Fibroblast of skin of scalp (primary cell): Measurements from ENCODE around the gene NUTM2E. TPM values are rescaled to one million over a fixed set of nuclear protein-coding genes. Genes with fewer than 3 reads are reported as not detected.
"Not testable (repeated sequence)": the region's sequence is repeated elsewhere in the genome, so short reads cannot be mapped to it uniquely, and the experiment has no call there.

ENCODE experiments used
- DNase-seq: peaks from one replicate; pipeline ENCODE4 v3.0.0-alpha.2; 2013
- polyA plus RNA-seq, 2 experiments: library from polyadenylated mRNA; unstranded; fragments of 120-200 nt; gene quantifications; one replicate each; pipeline ENCODE4 v1.2.1, GENCODE V29; 2013; ENCODE audit not compliant: insufficient read length in 2 of 2

Gene NUTM2E, protein sequence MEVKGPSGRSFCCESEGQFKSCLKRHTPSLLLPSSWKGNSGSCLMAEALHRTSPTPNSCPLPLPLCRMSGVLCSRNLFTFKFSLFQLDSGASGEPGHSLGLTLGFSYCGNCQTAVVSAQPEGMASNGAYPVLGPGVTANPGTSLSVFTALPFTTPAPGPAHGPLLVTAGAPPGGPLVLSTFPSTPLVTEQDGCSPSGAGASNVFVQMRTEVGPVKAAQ (N-terminal part only)
- 0.23 TPM for polyA plus RNA-seq (2013, experiment 1 of 2; ENCODE audit: insufficient read length)
- 0.20 TPM for polyA plus RNA-seq (2013, experiment 2 of 2; ENCODE audit: insufficient read length)

DNA sequence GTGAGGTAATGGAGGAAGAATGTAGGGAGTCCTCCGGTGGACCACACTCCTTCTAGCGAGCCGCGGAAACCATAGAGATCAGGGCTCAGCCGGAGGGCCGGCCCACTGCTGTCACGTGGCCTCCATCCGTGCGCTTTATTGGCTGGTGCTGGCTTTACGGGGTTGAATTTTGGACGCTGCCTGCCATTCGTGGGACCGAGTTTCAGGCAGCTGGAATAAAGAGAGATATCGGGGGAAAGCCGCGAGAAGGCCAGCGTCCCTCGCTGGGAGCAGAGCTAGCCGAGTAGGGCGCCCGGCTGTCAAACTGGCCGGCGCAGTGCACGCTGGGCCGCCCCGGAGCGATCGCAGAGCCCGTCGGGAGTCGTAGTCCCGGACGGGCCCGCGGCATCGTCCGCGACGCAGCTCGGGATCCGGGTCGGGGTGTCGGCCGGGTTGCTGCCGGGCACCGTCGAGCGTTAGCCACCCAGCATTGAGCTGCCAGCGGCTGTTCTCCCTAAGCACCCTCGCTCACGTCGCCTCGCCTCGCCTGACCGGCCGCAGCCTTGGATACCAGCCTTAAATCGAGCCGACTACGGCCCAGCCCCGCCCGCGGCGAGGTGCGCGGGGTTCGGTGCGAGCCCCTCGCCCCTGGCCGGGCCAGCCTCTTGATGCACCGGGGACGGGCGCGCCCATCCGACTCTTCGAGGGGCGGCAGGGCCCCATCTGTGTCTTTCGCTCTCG lies at the start of gene NUTM2E:
Gene NUTM2E (plus strand): TSS at position 244 of the 720 bp plus-strand sequence. CDS start 15,002 bp downstream, outside the sequence.
- peak; percentile 83 for DNase-seq

DNA sequence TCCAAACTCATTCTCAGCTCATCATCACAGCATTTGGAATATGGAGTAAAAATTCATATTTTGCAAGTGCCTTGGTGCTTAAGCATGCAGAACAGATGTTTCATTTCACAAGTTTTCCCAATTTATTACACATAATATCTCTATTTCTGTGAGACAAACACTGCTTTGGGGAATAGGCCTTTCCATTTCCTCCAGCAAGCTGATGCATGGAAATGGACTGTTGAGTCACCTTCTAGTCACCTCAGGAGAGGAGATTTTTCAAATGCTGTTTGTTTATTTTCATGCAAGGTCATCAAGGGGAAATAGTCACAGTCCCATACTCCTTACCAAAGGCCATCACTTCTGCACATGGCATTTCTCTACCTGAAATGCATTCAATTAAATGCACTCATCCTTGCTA lies 48.5 kb upstream of the NUTM2E start:
- not testable (repeated sequence) for DNase-seq

DNA sequence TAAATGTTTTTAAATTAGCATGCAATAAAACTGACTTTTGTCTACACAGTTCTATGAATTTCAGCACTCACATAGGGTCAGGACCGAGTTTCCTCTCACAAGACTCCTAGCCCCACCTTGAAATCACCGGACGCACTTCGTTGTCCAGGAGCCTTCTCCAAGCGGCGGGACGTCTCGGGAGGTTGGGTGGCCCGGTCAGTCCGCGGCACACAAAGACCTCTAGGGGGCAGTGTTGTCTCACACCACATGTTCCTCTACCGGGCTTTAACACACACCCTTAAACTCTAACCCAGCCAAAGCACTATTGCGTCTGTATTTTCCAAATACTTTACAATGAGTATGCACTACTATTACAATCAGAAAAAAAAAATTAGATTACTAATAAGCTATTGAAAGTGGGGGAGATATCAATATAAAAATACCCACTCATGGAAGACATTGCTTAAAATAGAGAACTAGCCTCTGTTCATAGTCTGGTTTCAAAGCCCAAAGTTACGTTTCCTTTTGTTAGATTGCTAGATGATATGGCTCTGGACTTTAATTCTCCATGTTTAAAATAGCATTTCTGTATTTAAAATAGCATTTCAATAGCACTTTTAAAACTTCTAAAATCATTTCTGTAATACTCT lies 47.1 kb upstream of the NUTM2E start:
- DNase-seq: peak; percentile 60

DNA sequence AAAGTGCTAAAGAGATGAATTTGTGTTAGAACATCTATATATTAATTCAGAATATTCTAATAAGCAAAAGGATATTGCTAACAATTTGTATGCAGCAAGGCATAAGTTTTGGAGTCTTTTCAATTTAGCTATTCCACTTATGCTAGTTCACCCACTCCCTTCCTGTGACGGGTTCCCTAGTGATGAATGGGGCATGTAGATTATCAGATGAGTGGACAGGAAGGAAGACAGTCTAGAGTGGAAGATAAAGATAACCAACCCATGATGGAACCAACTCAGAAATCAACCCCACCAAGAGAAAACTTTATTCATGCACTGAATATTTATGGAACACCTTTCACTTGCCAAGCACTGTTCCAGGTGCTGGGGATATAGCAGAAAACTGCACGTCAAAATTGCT lies 46.5 kb upstream of the NUTM2E start:
- DNase-seq: not testable (repeated sequence)

DNA sequence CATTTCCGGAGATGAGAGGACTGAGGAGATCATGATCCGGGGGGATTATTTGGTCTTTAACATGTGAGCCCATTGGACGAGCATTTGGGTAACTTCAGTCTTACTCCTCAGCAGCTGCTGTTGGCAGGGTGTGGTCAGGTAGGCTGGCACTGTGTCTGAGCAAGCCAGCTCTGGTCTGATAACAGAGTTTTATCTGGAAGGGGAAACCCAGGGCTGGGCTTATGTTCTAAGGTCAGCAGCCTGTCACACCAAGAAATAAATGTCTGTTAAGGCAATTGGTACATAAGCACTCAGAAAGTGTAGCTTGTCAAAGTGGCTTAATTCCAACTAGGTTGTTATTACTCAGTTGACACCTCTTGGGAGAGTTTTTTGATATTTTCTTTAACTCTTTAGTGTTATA lies 45.0 kb upstream of the NUTM2E start:
- not testable (repeated sequence) for DNase-seq

DNA sequence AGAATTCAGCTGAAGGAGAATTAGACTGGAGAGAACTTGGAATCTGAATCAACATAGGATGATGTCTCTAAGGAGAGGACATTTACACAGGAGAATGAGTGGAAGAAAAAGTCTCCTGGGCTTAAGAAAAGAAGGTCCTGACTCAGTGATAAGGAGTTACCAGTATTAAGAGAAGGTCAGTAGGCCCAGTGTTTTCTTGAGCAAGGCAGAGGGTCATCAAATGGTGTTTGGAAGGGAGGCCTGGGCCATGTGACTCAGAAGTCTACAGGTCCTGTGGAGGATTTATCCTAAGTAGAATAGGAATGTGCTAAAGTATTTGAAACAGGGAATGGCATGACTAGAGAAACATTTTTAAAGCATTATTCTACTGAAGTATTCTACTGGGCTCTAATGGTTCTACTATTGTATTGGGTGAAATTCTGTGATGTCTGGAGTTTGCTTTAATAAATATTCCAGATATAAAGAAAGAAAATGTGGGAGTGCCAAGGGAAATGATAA lies 39.0 kb upstream of the NUTM2E start:
- not testable (repeated sequence) for DNase-seq

DNA sequence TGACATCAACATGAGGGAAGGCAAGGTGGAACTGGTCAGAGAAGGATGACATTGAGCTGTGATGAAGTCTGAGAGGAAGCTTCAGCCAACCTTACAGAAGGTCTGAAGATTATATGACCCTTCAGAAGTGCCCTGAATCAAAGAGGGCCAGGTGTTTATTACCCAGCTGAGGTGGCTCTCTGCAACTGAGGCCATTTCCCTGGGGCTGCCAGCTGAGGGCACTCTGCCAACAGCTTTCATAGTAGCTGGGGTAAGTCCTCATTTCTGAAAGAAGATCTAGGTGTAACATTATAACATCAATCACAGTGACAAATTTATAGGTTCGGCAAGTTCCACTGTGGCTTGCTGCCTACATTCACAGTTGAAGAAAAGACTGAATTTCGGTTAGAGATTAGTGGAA lies 37.2 kb upstream of the NUTM2E start:
- not testable (repeated sequence) for DNase-seq

DNA sequence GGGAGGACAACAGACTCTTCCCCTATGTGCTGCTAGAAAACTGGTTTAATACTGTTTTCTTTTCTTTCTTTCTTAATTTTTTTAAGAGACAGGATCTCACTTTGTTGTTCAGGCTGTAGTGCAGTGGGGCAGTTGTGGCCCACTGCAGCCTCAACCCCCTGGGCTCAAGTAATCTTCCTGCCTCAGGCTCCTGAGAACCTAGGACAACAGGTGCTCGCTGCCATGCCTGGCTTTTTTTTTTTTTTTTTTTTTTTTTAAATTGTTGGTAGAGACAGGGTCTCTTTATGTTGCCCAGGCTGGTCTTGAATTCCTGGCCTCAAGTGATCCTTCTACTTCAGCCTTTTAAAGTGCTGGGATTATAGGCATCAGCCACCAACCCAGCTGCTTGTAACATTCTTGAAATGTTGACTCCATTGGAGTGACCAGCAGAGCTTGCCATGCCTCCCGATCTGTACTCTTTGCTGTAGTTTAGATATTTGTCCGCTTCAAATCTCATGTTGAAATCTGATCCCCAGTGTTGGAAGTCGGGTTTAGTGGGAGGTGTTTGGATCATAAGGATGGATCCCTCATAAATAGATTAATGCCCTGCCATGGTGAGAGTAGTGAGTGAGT lies 34.5 kb upstream of the NUTM2E start:
- not testable (repeated sequence) for DNase-seq

DNA sequence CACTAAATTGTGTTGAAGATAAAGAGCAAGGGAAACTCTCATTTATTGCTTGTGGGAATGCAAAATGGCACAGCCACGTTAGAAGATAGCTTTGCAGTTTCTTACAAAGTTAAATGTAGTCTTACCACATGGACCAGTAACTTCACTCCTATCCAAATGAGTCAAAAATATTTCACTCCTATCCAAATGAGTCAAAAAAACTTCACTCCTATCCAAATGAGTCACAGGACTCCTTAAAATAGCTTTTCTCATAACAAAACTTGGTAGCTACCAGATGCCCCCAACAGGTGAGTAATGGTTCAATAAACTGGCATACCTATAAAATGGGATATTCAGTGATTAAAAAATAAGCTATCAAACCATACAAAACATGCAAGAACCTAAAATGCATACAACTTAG lies 27.2 kb upstream of the NUTM2E start:
- DNase-seq: not testable (repeated sequence)

DNA sequence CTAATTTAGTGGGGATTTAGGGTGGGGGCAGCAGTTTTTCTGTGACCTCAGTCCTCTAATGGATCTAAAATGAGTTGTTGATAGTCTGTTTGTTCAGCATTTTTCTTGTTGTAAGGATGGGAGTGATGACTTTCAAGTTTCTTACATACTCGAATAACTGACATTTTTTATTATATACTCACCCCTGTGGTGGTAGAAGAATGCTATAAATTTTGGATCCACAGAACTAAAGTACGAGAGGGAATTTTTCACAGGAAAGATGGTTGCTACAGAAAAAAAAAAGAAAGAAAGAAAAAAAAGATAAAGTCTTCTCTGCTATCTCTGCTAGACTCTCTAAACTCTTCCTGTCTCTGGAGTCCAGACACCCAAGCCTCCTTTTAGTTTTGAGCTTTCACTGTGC lies 20.7 kb upstream of the NUTM2E start:
- peak; percentile 57 for DNase-seq

DNA sequence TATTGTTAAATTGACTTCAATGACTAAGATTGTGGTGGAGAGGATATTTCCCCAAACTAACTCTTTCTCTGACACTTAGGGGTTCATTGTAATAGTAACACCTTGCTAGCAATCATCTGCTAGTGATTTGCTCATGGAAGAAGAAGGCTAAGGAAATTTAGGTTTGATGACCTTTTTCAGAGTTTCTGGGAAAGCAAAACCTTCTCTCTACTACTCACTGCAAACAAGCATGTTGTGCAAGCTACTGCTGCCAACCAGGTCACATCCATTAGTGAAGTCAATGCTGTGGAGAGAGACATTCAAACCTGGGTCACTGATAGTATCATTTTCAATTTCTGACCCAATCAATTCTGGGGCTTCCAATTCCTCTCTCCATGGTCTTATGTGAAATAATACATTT lies 14.6 kb upstream of the NUTM2E start:
- DNase-seq: not testable (repeated sequence)

DNA sequence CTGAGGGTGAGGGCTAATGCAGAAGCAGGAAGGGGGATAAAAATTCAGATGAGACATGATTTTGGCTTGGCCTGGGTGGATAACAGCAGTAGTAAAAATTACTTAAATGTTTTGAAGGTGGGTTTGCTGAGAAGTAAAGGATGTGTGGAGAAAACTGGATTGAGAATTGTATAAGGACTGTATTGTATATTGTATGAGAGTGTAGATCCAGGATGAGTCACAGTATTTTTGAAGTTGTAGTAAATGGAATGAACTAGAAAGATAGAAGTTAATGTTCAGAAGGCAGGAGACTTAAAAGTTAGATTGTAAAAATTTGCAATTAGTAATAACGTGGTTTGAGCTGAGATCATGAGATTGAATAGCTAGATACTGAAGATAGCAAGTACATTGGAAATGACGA lies 10.2 kb upstream of the NUTM2E start:
- not testable (repeated sequence) for DNase-seq

DNA sequence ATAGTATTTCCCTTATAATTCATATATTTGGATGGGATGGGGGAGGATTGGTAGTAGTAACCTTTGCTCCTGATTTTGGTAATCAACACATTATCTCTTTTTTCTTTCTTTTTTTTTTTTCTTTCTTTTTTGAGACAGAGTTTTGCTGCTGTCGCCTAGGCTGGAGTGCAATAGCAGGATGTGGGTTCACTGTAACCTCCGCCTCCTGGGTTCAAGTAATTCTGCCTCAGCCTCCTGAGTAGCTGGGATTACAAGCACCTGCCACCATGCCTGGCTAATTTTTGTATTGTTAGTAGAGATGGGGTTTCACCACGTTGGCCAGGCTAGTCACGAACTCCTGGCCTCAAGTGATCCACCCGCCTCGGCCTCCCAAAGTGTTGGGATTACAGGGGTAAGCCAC lies 3.2 kb upstream of the NUTM2E start:
- not testable (repeated sequence) for DNase-seq

DNA sequence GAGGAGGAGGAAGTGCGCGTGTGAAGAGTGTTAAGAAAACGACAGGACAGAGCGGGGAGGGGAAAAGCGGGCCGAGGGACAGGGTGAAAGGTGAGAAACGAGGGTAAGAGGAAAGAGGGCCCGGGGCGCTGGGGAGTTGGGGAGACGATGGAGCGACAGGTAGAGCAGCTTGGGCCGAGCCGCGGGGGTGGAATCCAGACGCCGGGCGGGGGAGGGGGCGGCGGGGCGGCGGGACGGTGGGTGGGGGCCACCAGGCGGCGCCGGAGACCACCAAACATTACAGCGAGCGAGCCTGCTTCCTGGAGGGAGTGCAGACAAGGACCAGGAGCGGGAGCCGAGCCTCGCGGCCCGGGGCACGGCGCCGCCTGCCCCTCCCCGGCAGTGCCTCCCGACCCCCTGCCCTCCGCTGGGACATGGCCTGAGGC lies 940 bp upstream of the NUTM2E start:
- not testable (repeated sequence) for DNase-seq

DNA sequence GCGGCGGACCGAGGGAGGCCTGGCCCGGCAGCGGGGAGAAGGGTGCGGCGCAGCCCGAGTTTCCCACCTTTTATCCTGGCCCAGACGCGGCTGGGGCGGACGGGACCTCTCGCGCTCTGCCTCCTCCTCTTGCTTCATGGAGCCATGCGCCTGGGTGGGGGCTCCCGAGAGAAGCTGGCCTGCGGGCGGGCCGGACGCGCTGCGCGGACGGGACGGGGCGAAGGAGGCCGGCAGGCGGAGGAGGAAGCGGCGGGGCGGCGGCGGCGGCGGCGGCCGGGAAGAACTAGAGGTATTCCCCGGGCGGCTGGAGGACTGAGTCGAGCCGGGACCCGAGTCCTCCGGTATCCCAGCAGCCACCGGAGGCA lies 426 bp upstream of the NUTM2E start:
- DNase-seq: peak; percentile 9

DNA sequence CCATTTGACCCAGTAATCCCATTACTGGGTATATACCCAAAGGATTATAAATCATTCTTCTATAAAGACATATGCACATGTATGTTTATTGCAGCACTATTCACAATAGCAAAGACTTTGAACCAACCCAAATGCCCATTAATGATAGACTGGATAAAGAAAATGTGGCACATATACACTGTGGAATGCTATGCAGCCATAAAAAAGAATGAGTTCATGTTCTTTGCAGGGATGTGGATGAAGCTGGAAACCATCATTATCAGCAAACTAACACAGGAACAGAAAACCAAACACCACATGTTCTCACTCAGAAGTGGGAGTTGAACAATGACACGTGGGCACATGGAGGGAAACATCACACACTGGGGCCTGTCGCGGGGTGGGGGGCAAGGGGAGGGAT lies 7.3 kb downstream of the NUTM2E start:
- not testable (repeated sequence) for DNase-seq

DNA sequence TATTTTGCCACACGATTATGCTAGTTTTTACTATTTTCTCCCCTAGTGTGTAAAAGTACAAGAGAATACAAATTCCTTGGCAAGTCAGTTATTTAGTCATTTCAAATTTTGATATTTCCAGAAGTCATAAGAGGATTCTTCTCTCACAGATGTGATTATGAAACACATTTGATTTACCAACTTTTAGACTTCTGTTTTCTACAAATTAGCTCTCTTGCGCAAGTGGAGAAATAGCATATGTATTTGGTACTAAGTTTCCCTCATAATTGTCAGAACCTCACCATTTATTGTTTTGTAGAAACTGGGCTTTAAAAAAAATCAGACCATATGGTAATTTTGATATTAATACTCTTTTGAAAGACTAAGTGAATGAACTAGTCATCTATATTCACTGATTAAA lies 9.4 kb downstream of the NUTM2E start:
- not testable (repeated sequence) for DNase-seq

DNA sequence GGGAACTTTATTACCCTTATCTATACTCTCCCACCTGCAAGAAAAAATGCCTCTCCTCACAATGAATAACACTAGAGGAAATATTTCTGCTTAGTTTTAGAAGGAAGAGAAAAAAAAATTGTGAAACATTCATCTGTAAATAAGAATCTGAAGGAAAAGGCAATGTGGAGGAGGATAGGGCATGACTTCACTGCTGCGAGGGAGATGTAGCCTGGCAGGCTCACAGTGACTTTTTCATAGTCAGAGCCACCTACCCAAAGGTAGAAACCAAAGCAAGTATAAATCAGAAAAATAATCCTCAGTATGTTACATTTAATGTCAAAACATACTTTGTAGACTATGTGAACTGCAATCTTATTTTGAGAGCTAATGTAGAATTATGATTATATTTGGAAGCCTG lies 10.4 kb downstream of the NUTM2E start:
- not testable (repeated sequence) for DNase-seq

DNA sequence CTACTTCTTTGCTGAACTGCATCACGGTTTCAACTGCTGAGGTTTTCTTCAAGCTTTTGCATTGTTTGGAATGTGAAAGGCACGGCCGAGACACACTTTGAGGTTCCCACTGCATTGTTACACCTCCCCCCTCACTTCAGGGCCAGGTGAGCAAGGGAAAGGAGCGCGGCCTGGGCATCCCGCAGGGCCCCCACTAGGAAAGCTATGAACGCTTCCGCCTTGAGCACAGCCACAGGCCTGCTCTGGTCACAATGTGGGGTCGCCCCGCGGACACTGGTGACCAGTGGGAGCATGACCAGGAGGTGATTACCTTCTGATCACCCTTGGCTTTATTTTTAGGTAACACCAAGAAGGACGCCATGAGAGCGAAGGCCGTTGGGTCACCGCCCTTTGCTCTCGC lies 11.9 kb downstream of the NUTM2E start:
- not testable (repeated sequence) for DNase-seq

DNA sequence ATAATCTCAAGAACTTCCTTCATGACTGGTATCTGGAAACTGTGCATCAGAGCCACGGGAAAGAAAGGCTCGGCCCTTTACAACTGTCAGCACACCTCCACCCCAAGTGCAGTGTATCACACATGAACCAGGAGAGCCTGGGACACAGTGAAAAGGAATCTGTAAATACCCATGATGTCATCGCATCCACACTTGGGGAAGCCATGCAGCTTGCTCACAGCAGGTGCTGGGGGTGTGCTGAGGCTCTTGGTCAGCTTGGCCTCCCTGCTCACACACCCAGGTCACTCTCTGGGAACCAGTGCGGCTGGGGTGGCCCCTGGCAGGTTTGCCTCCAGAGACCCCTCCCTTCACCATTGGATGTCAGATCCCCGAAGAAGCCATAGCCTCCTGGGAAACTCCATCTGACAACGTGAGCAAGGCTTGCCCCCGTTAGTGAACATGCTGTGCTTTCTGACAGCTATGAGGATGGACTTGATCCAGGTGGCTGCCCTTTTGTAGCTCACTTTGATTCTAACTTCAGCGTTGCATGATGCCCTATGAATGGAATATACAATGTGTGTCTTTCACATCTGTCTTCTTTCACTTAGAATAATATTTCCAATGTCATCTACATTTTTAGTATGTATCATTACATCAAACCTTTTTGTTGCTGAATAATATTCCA lies 26.8 kb downstream of the NUTM2E start:
- DNase-seq: not testable (repeated sequence)

DNA sequence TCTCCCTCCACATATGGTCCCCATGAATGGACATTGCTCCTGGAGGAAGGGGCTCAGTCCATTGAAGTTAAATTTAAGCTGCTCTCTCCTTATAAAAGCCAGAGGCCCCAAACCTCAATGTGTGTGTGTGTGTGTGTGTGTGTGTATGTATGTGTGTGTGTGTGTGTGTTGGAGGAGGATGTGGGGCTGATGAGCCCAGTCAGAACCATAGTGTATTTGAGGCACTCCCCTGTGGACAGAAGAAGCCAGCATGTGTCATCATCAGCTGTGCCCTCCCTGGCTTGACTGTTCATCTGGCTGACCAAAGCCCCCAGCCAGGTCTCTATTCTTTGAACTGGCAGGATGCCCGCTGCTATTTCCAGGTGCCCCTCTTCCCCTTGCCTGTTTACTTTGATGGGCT lies 35.7 kb downstream of the NUTM2E start:
- DNase-seq: not testable (repeated sequence)

DNA sequence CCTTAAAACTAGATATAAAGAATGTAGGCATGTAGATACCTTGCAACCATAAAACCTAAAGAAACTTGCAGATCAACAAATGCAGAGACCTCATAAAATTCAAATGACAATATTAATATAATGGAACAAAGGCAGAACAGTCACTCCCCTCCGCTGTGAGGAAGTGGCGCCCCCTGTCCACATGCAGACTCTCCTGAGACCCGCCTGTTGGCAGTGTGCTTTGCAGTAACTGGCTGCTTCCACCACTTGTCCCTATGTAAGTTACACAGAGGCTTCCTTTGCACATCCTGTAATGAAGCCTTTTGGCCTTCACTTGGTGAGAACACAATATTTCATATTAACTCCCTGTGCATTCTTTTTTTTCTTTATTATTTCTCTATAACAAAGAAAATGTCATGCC lies 36.3 kb downstream of the NUTM2E start:
- DNase-seq: not testable (repeated sequence)
